ENCODE data around the gene COL23A1. TPM values are rescaled to one million over a fixed set of nuclear protein-coding genes. Genes with fewer than 3 reads are reported as not detected.

Gene COL23A1
- total and polyA plus RNA-seq, 2 donors (not counting 1 experiment from before 2014, with no cell fraction given) = not detected

GRCh38 chr5:178248750-178249149, 341.4 kb downstream of the COL23A1 start:
- H3K4me3 ChIP-seq (replicated peaks in 1 of 4; ENCODE audit: control extremely low read depth in 1 of 4, insufficient read depth in 1 of 4, low read depth in 3 of 4, low read length in 4 of 4) = no peak overlapping the region
- H2AFZ ChIP-seq (ENCODE audit: low read length) = no peak overlapping the region
- H3K9ac ChIP-seq (ENCODE audit: insufficient read depth, low read length) = no peak overlapping the region
- no peak overlapping the region for H3K4me2 ChIP-seq (ENCODE audit: extremely low read depth, insufficient read depth, low read length)
- H3K27me3 ChIP-seq (ENCODE audit: control insufficient read depth, insufficient read depth, low read length) = no peaks in the 10 kb centered on the region
- TF ChIP-seq EZH2 (IDR thresholded peaks at IDR 0.05; ENCODE audit: low read length, missing control alignments) (no peak), CTCF (conservative IDR thresholded peaks at IDR 0.05 in 1 of 2, IDR thresholded peaks at IDR 0.05 in 1 of 2; ENCODE audit: low read depth in 1 of 2, low read length in 2 of 2) (no peak)
- no peaks in the 10 kb centered on the region for H3K9me3 ChIP-seq (ENCODE audit: control insufficient read depth, insufficient read depth, low read depth, low read length)
- no peaks in the 10 kb centered on the region for H4K20me1 ChIP-seq (ENCODE audit: control insufficient read depth, extremely low read depth, insufficient read depth, low read length)
- H3K79me2 ChIP-seq (ENCODE audit: control insufficient read depth, insufficient read depth, low read length) = no peaks in the 10 kb centered on the region
- H3K27ac ChIP-seq (ENCODE audit: insufficient read depth, low read length) = no peak overlapping the region
- no peak for DNase-seq (ENCODE audit: low read depth in 2 of 2)
- no peaks in the 10 kb centered on the region for H3K36me3 ChIP-seq (ENCODE audit: control insufficient read depth, insufficient read depth, low read length)
- H3K4me1 ChIP-seq (ENCODE audit: control insufficient read depth, extremely low read depth, insufficient read depth, low read length) = no peaks in the 10 kb centered on the region

- Histone ChIP-seq H4K20me1 (ENCODE audit: control insufficient read depth, extremely low read depth, insufficient read depth, low read length) (no peaks in the 10 kb centered on the region), H3K9me3 (ENCODE audit: control insufficient read depth, insufficient read depth, low read depth, low read length) (no peaks in the 10 kb centered on the region), H3K4me3 (replicated peaks in 1 of 4; ENCODE audit: control extremely low read depth in 1 of 4, insufficient read depth in 1 of 4, low read depth in 3 of 4, low read length in 4 of 4) (no peak overlapping the region), H3K27me3 (ENCODE audit: control insufficient read depth, insufficient read depth, low read length) (no peaks in the 10 kb centered on the region), H3K4me2 (ENCODE audit: extremely low read depth, insufficient read depth, low read length) (no peak overlapping the region), H3K9ac (ENCODE audit: insufficient read depth, low read length) (no peak overlapping the region), H2AFZ (ENCODE audit: low read length) (no peak overlapping the region), H3K27ac (ENCODE audit: insufficient read depth, low read length) (no peak overlapping the region), H3K4me1 (ENCODE audit: control insufficient read depth, extremely low read depth, insufficient read depth, low read length) (no peaks in the 10 kb centered on the region), H3K36me3 (ENCODE audit: control insufficient read depth, insufficient read depth, low read length) (no peaks in the 10 kb centered on the region), H3K79me2 (ENCODE audit: control insufficient read depth, insufficient read depth, low read length) (no peaks in the 10 kb centered on the region)
- TF ChIP-seq EZH2 (IDR thresholded peaks at IDR 0.05; ENCODE audit: low read length, missing control alignments) = no peak
- TF ChIP-seq CTCF (conservative IDR thresholded peaks at IDR 0.05 in 1 of 2, IDR thresholded peaks at IDR 0.05 in 1 of 2; ENCODE audit: low read depth in 1 of 2, low read length in 2 of 2) = no peak
- no peak for DNase-seq (ENCODE audit: low read depth in 2 of 2)
Measured at GRCh38 chr5:178247481-178248456, 342.4 kb downstream of the COL23A1 start.

GRCh38 chr5:178246624-178247279, 343.4 kb downstream of the COL23A1 start:
- Histone ChIP-seq H2AFZ (ENCODE audit: low read length) (no peak overlapping the region), H3K79me2 (ENCODE audit: control insufficient read depth, insufficient read depth, low read length) (no peaks in the 10 kb centered on the region), H3K36me3 (ENCODE audit: control insufficient read depth, insufficient read depth, low read length) (no peaks in the 10 kb centered on the region), H3K9ac (ENCODE audit: insufficient read depth, low read length) (no peak overlapping the region), H3K9me3 (ENCODE audit: control insufficient read depth, insufficient read depth, low read depth, low read length) (no peaks in the 10 kb centered on the region), H3K27me3 (ENCODE audit: control insufficient read depth, insufficient read depth, low read length) (no peaks in the 10 kb centered on the region), H3K27ac (ENCODE audit: insufficient read depth, low read length) (no peak overlapping the region), H3K4me3 (replicated peaks in 1 of 4; ENCODE audit: control extremely low read depth in 1 of 4, insufficient read depth in 1 of 4, low read depth in 3 of 4, low read length in 4 of 4) (no peak overlapping the region), H3K4me2 (ENCODE audit: extremely low read depth, insufficient read depth, low read length) (no peak overlapping the region), H3K4me1 (ENCODE audit: control insufficient read depth, extremely low read depth, insufficient read depth, low read length) (no peaks in the 10 kb centered on the region), H4K20me1 (ENCODE audit: control insufficient read depth, extremely low read depth, insufficient read depth, low read length) (no peaks in the 10 kb centered on the region)
- TF ChIP-seq EZH2 (IDR thresholded peaks at IDR 0.05; ENCODE audit: low read length, missing control alignments) = no peak
- TF ChIP-seq CTCF (conservative IDR thresholded peaks at IDR 0.05 in 1 of 2, IDR thresholded peaks at IDR 0.05 in 1 of 2; ENCODE audit: low read depth in 1 of 2, low read length in 2 of 2) = no peak
- DNase-seq (ENCODE audit: low read depth in 2 of 2) = no peak

Measured in fibroblast of lung (primary cell).